Neuron (in vitro differentiated cells): ENCODE measurements around the gene HTR2B.

Source experiments
- H2AFZ ChIP-seq: one replicate; pipeline ENCODE4 v1.6.1; 2013; ENCODE audit warnings: low read depth, mild to moderate bottlenecking, inconsistent platforms, low read length, moderate library complexity
- H3K27me3 ChIP-seq: one replicate; pipeline ENCODE4 v1.6.1; 2013; ENCODE audit warnings: low read length; ENCODE audit not compliant: insufficient read depth
- H3K36me3 ChIP-seq: one replicate; pipeline ENCODE4 v1.6.1; 2013; ENCODE audit warnings: low read length; ENCODE audit not compliant: insufficient read depth
- H3K4me1 ChIP-seq: one replicate; pipeline ENCODE4 v1.6.1; 2013; ENCODE audit warnings: low read length; ENCODE audit not compliant: insufficient read depth
- H3K4me3 ChIP-seq: 2 replicates; pipeline ENCODE4 v1.5.1; 2013; ENCODE audit warnings: mild to moderate bottlenecking, low read length, moderate library complexity
- H3K9me3 ChIP-seq: one replicate; pipeline ENCODE4 v1.6.1; 2013; ENCODE audit warnings: low read length

HTR2B gene

DNA sequence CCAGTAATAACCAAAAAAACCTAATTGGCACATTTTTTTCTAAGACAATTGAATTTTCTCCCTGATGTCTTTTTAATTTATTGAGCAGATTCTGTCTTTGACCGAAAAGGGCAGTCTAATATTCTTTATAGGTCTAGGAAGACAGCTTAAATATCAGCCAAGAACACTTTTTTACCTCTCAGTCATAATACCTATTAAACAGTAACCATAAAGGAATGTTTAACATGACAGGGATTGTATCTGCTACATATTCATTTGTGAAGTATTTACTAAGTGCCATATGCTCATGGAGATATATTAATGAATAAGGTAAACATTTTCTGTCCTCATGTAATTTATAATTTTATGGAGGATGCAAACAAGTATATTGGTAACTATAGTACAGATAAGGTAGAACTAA, 3.1 kb upstream of the HTR2B start:
- Histone ChIP-seq H3K36me3 (no peaks in the 10 kb centered on the region), H3K9me3 (no peaks in the 10 kb centered on the region), H3K4me1 (peaks cover 25% of the 10 kb centered on the region), H3K27me3 (no peaks in the 10 kb centered on the region), H3K4me3 (no peak overlapping the region), H2AFZ (no peak overlapping the region)

DNA sequence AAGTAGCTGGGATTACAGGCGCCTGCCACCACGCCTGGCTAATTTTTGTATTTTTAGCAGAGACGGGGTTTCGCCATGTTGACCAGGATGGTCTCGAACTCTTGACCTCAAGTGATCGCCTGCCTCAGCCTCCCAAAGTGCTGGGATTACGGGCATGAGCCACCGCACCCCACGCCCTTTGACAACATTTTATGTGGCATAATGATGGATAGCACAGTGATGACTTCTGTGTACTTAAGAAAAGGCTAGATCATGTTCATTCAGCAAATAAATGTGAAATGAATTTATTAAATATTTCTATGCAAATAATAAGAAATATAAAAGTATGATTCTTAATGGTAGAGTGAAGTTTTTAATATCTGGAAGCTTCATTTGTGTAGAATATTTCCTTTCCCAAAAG, 2.6 kb upstream of the HTR2B start:
- H3K4me3 ChIP-seq: no peak overlapping the region
- H3K36me3 ChIP-seq: no peaks in the 10 kb centered on the region
- peaks cover 25% of the 10 kb centered on the region for H3K4me1 ChIP-seq

GRCh38 chr2:231126123-231126522, 1.3 kb upstream of the HTR2B start:
- no peak overlapping the region for H2AFZ ChIP-seq
- peaks cover 25% of the 10 kb centered on the region for H3K4me1 ChIP-seq
- H3K27me3 ChIP-seq: no peaks in the 10 kb centered on the region
- no peak overlapping the region for H3K4me3 ChIP-seq
- no peaks in the 10 kb centered on the region for H3K9me3 ChIP-seq
- no peaks in the 10 kb centered on the region for H3K36me3 ChIP-seq

More for the DNA sequence above, 2.6 kb upstream of the HTR2B start:
- no peak overlapping the region for H2AFZ ChIP-seq
- no peaks in the 10 kb centered on the region for H3K27me3 ChIP-seq
- no peaks in the 10 kb centered on the region for H3K9me3 ChIP-seq

- Histone ChIP-seq H3K4me3 (no peak overlapping the region), H3K27me3 (no peaks in the 10 kb centered on the region), H3K4me1 (peaks cover 25% of the 10 kb centered on the region), H3K36me3 (no peaks in the 10 kb centered on the region), H2AFZ (no peak overlapping the region), H3K9me3 (no peaks in the 10 kb centered on the region)
Observed at GRCh38 chr2:231123362-231123898, 1.4 kb downstream of the HTR2B start.

DNA sequence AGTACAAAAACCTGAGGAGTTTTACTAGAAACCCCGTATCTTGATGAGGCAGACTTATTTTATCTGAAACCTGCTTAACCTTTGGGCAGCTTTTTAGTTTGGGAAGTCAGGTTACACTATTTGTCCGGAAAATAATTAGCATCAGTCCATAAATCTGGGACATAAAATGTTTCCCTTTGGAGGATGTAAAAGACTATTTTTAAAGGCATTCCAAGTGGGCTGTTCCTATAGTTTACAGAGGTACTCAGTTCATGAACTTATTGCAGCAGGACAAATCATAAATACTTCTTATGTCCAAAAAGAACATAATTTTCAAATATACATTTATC, 6.3 kb downstream of the HTR2B start:
- peaks cover 6% of the 10 kb centered on the region for H3K4me1 ChIP-seq
- H3K9me3 ChIP-seq: peaks cover 1% of the 10 kb centered on the region
- H2AFZ ChIP-seq: no peak overlapping the region
- no peaks in the 10 kb centered on the region for H3K27me3 ChIP-seq
- no peak overlapping the region for H3K4me3 ChIP-seq
- H3K36me3 ChIP-seq: peaks cover 3% of the 10 kb centered on the region

GRCh38 chr2:231117922-231118613, 6.8 kb downstream of the HTR2B start:
- Histone ChIP-seq H3K9me3 (peaks cover 2% of the 10 kb centered on the region), H3K27me3 (no peaks in the 10 kb centered on the region), H2AFZ (no peak overlapping the region), H3K36me3 (peaks cover 3% of the 10 kb centered on the region), H3K4me3 (no peak overlapping the region), H3K4me1 (peaks cover under 1% of the 10 kb centered on the region)

DNA sequence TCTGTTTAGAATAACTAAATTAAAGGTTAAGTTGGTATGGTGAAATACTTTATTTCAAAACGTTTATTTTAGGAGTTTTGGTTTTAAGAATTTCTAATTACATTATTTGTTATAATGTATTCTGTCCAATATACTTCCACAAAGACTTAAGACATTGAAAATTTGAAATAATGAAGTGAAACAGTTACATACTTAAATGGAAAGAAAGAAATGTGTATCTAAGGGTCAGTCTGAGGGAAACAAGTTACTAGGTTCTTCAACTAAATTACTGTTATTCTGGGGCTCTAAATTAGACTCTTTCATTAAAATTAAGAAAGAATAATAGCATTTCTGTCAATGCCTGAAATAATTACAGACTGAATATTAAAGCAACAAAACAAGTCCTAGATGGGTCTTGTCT, 7.7 kb downstream of the HTR2B start:
- H3K4me3 ChIP-seq: no peak overlapping the region
- H3K9me3 ChIP-seq: peaks cover 2% of the 10 kb centered on the region
- H2AFZ ChIP-seq: no peak overlapping the region
- peaks cover 11% of the 10 kb centered on the region for H3K36me3 ChIP-seq
- H3K27me3 ChIP-seq: no peaks in the 10 kb centered on the region
- H3K4me1 ChIP-seq: no peaks in the 10 kb centered on the region

GRCh38 chr2:231115651-231116050, 9.2 kb downstream of the HTR2B start:
- peaks cover 19% of the 10 kb centered on the region for H3K36me3 ChIP-seq
- no peaks in the 10 kb centered on the region for H3K4me1 ChIP-seq
- H3K9me3 ChIP-seq: peaks cover 2% of the 10 kb centered on the region
- H3K27me3 ChIP-seq: no peaks in the 10 kb centered on the region
- H2AFZ ChIP-seq: no peak overlapping the region
- H3K4me3 ChIP-seq: no peak overlapping the region

GRCh38 chr2:231113489-231113888, 11.4 kb downstream of the HTR2B start:
- Histone ChIP-seq H2AFZ (no peak overlapping the region), H3K4me1 (no peaks in the 10 kb centered on the region), H3K9me3 (peaks cover 2% of the 10 kb centered on the region), H3K36me3 (peaks cover 35% of the 10 kb centered on the region), H3K27me3 (no peaks in the 10 kb centered on the region), H3K4me3 (no peak overlapping the region)

DNA sequence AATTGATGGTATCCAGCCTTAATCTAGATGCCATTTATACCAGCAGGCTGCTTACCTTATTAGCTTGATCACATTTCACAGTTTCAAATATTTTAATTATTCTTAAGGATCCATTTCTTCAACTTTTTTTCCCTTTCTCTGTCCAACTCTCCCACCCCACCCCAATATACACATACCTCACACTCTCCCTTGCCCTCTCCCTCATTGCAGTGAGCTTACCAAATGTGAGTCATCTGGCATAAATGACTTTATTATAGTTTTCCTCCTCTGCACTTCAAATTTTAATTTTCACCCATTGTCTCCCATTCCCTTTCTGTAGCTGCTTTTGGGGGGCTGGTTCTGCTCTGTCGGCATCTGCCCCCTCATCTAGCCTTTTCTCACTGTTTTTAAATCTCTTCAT, 12.9 kb downstream of the HTR2B start:
- Histone ChIP-seq H3K27me3 (no peaks in the 10 kb centered on the region), H3K4me3 (no peak overlapping the region), H3K36me3 (peaks cover 37% of the 10 kb centered on the region), H3K4me1 (no peaks in the 10 kb centered on the region), H2AFZ (no peak overlapping the region), H3K9me3 (peaks cover 2% of the 10 kb centered on the region)

- Histone ChIP-seq H3K4me1 (no peaks in the 10 kb centered on the region), H3K36me3 (peaks cover 37% of the 10 kb centered on the region), H3K27me3 (no peaks in the 10 kb centered on the region), H2AFZ (no peak overlapping the region), H3K9me3 (peaks cover 2% of the 10 kb centered on the region), H3K4me3 (no peak overlapping the region)
Observed at GRCh38 chr2:231110551-231110950, 14.3 kb downstream of the HTR2B start.

- no peaks in the 10 kb centered on the region for H3K27me3 ChIP-seq
- H3K36me3 ChIP-seq: peaks cover 15% of the 10 kb centered on the region
- no peak overlapping the region for H2AFZ ChIP-seq
- H3K4me3 ChIP-seq: no peak overlapping the region
- no peaks in the 10 kb centered on the region for H3K4me1 ChIP-seq
- peaks cover 6% of the 10 kb centered on the region for H3K9me3 ChIP-seq
Observed at GRCh38 chr2:231104115-231104713, 20.6 kb downstream of the HTR2B start.

DNA sequence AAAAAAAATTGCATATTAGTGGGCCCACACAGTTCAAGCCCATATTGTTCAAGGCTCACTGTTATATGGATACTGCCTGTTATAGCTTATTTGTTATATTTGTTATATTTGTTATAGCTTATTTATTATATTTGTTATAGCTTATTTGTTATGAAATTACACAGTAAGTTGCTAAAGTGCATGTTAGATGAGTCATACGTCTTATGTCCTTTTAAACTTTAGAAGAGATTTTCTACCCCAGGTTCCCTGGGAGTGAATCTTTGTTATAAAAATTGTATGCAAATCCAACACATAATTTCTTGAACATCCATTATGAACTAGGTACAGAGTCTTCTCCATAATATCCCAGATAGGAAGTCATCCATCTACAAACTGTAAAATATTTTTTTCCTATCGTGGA, 22.1 kb downstream of the HTR2B start:
- Histone ChIP-seq H3K27me3 (no peaks in the 10 kb centered on the region), H3K4me3 (no peak overlapping the region), H3K4me1 (no peaks in the 10 kb centered on the region), H3K9me3 (peaks cover 9% of the 10 kb centered on the region), H2AFZ (no peak overlapping the region), H3K36me3 (peaks cover 14% of the 10 kb centered on the region)

DNA sequence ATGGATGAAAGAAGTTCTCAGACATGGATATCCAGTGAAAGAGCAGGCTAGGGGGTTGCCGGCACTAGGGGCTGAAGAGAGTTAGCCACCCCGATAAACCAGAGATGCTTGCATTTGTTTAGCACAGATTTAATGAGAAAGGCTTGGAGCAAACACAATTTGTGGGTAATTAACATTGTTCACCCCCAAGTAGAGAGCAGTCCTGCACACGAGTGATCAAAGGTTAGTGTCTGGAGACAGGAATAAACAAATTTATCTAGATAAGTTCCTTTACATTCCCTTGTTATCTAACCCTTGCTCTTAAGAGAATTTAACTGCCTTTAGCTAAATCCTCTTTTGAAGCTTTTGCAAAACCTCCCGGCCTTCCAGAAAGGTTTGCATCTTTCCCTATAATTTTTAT, 23.9 kb downstream of the HTR2B start:
- H2AFZ ChIP-seq: no peak overlapping the region
- no peak overlapping the region for H3K4me3 ChIP-seq
- H3K9me3 ChIP-seq: peaks cover 9% of the 10 kb centered on the region
- H3K36me3 ChIP-seq: peaks cover 17% of the 10 kb centered on the region
- H3K4me1 ChIP-seq: no peaks in the 10 kb centered on the region
- H3K27me3 ChIP-seq: no peaks in the 10 kb centered on the region
